Smooth muscle cell of the brain vasculature (primary cell): Measurements from ENCODE around the gene CEP63.
"Not testable (repeated sequence)": the region's sequence is repeated elsewhere in the genome, so short reads cannot be mapped to it uniquely, and the experiment has no call there.

ENCODE experiments used
- DNase-seq: peaks from one replicate; pipeline ENCODE4 v3.0.0-alpha.2; 2012; ENCODE audit warnings: low read depth, low spot score

Gene CEP63

GRCh38 chr3:134516905-134517304 is 31.0 kb downstream of the CEP63 start:
- no peak for DNase-seq

GRCh38 chr3:134517791-134518190 is 31.9 kb downstream of the CEP63 start:
- no peak for DNase-seq

GRCh38 chr3:134522541-134522940 is 36.7 kb downstream of the CEP63 start:
- DNase-seq: no peak

- no peak for DNase-seq
These were observed 39.4 kb downstream of the CEP63 start for GRCh38 chr3:134525293-134525692.

- no peak for DNase-seq
These were observed 40.5 kb downstream of the CEP63 start for GRCh38 chr3:134526319-134526718.

GRCh38 chr3:134527037-134527436 is 41.2 kb downstream of the CEP63 start:
- no peak for DNase-seq

- DNase-seq: no peak
These were observed 41.8 kb downstream of the CEP63 start for GRCh38 chr3:134527538-134528186.

- DNase-seq: no peak
These were observed 47.6 kb downstream of the CEP63 start for GRCh38 chr3:134533493-134533892.

- DNase-seq: no peak
These were observed 49.5 kb downstream of the CEP63 start for GRCh38 chr3:134535186-134535970.

GRCh38 chr3:134536781-134537180 is 50.9 kb downstream of the CEP63 start:
- no peak for DNase-seq

GRCh38 chr3:134542287-134542958 is 56.6 kb downstream of the CEP63 start:
- no peak for DNase-seq

- DNase-seq: no peak
These were observed 57.3 kb downstream of the CEP63 start for GRCh38 chr3:134543113-134543512.

GRCh38 chr3:134544316-134544715 is 58.5 kb downstream of the CEP63 start:
- DNase-seq: no peak

GRCh38 chr3:134544783-134545182 is 58.9 kb downstream of the CEP63 start:
- DNase-seq: not testable (repeated sequence)

- DNase-seq: no peak
These were observed 60.0 kb downstream of the CEP63 start for GRCh38 chr3:134545818-134546217.

- no peak for DNase-seq
These were observed 66.9 kb downstream of the CEP63 start for GRCh38 chr3:134552784-134553183.

- no peak for DNase-seq
These were observed 73.7 kb downstream of the CEP63 start for GRCh38 chr3:134559591-134559990.

- no peak for DNase-seq
These were observed 76.2 kb downstream of the CEP63 start for GRCh38 chr3:134562055-134562454.

GRCh38 chr3:134563601-134564000 is 77.7 kb downstream of the CEP63 start:
- no peak for DNase-seq

GRCh38 chr3:134564991-134565390 is 79.1 kb downstream of the CEP63 start:
- no peak for DNase-seq

GRCh38 chr3:134567605-134568004 is 81.7 kb downstream of the CEP63 start:
- peak; percentile 1 for DNase-seq

- DNase-seq: no peak
These were observed 82.9 kb downstream of the CEP63 start for GRCh38 chr3:134568790-134569189.

- not testable (repeated sequence) for DNase-seq
These were observed 84.0 kb downstream of the CEP63 start for GRCh38 chr3:134569899-134570298.
